Left renal pelvis (tissue), 4 donors: ENCODE data around the gene KRT77. TPM values are rescaled to one million over a fixed set of nuclear protein-coding genes. Genes with fewer than 3 reads are reported as not detected.

Experiments used
- polyA plus RNA-seq, 4 donors: library from polyadenylated mRNA; unstranded; fragments of 120-200 nt; gene quantifications; one replicate each; pipeline ENCODE4 v1.2.1, GENCODE V29; 2013; ENCODE audit not compliant: insufficient read length in 4 of 4

KRT77 gene
- polyA plus RNA-seq, 4 donors, result not detected

Other genes with a start within 250 kb of the KRT77 start
- gene KRT6C, start 229.7 kb downstream of the KRT77 start, polyA plus RNA-seq, result not detected
- gene KRT6A, start 210.3 kb downstream of the KRT77 start, polyA plus RNA-seq, result under 1 TPM in 1 of 4 donors, not detected in 3; 0.07 TPM
- 1 to 10 TPM in 1 of 4 donors, under 1 TPM in 3; 0.17 to 1.4 (median 0.37) TPM for gene KRT5, start 183.1 kb downstream of the KRT77 start, polyA plus RNA-seq
- gene KRT71, start 150.4 kb downstream of the KRT77 start, polyA plus RNA-seq, result under 1 TPM in 1 of 4 donors, not detected in 3; 0.30 TPM
- gene KRT74, start 129.7 kb downstream of the KRT77 start, polyA plus RNA-seq, result not detected
- gene KRT72, start 102.1 kb downstream of the KRT77 start, polyA plus RNA-seq, result not detected
- not detected for gene KRT73, start 85.0 kb downstream of the KRT77 start, polyA plus RNA-seq
- gene KRT2, start 51.3 kb downstream of the KRT77 start, polyA plus RNA-seq, result not detected
- gene KRT1, start 23.1 kb downstream of the KRT77 start, polyA plus RNA-seq, result 1 to 10 TPM in 1 of 4 donors, under 1 TPM in 3; 0.34 to 2.5 (median 0.39) TPM
- gene KRT76, start 73.8 kb upstream of the KRT77 start, polyA plus RNA-seq, result not detected
- gene KRT3, start 92.6 kb upstream of the KRT77 start, polyA plus RNA-seq, result not detected
- gene KRT4, start 110.6 kb upstream of the KRT77 start, polyA plus RNA-seq, result 1 to 10 TPM in 1 of 4 donors, under 1 TPM in 3; 0.17 to 2.7 (median 0.65) TPM
- under 1 TPM in 1 of 4 donors, not detected in 3; 0.09 TPM for gene KRT79, start 130.8 kb upstream of the KRT77 start, polyA plus RNA-seq
- gene KRT78, start 145.5 kb upstream of the KRT77 start, polyA plus RNA-seq, result not detected
- 100 to 1,000 TPM in 3 of 4 donors, 1 to 10 TPM in 1; 6.0 to 285 (median 246) TPM for gene KRT8, start 201.6 kb upstream of the KRT77 start, polyA plus RNA-seq
- 100 to 1,000 TPM in 3 of 4 donors, 1 to 10 TPM in 1; 9.7 to 215 (median 179) TPM for gene KRT18, start 245.6 kb upstream of the KRT77 start, polyA plus RNA-seq